ENCODE measurements around the gene KLHL40. TPM values are rescaled to one million over a fixed set of nuclear protein-coding genes. Genes with fewer than 3 reads are reported as not detected.

KLHL40 gene
- not detected in 2 replicates for polyA plus RNA-seq (2011; rRNA removed)
- polyA plus RNA-seq (2012; cell fraction: cytosol; rRNA removed) = not detected in 2 replicates
- not detected in 2 replicates for polyA plus RNA-seq (2012; cell fraction: nucleus; rRNA removed)
- polyA plus RNA-seq (2017; fragmentation: RNase III; extraction: RNeasy Plus Mini Kit Qiagen cat#74134 plus additional on column Dnase treatment) = not detected in 3 replicates
- not detected in 2 replicates for polyA minus RNA-seq (2011; rRNA and poly(A)+ RNA removed)

GRCh38 chr3:42685363-42685881 lies at the start of gene KLHL40:
Gene KLHL40 (plus strand): TSS chr3:42685537. CDS start chr3:42685619, 82 bp downstream.
- no peak within 1 kb of the TSS for H3K27ac ChIP-seq
- no peak for ATAC-seq
- peaks cover 9% of the 10 kb centered on the region; the same call in 1 of the 3 replicates for H3K4me1 ChIP-seq
- no peaks in the 10 kb centered on the region for H3K9me3 ChIP-seq
- DNase-seq (ENCODE audit: low read depth in 1 of 2, low spot score in 1 of 2) = no peak
- H3K4me3 ChIP-seq = no peak within 1 kb of the TSS
- no peak for FAIRE-seq
- 78% methylated on average over 10 of the region's 34 CpGs for WGBS (ENCODE audit: missing lambda C conversion rate)
- peak within 1 kb of the TSS; percentile 37; the same call in 2 of the 3 replicates for H3K4me2 ChIP-seq
- ChIA-PET POLR2A (no interaction called here), CTCF (interaction anchor here (1.1 kb wide), 1 partner anchor 72 kb away, joined by 3 read pairs; no protein-coding TSS in a partner anchor)
- no peak for TF ChIP-seq HOXB13 (CRISPR knock-in tag; IDR thresholded peaks at IDR 0.05; ENCODE audit: low read depth)
- no peak for TF ChIP-seq EHF (CRISPR knock-in tag; IDR thresholded peaks at IDR 0.05)
- no peak for TF ChIP-seq ZFP36 (IDR thresholded peaks at IDR 0.05; ENCODE audit: borderline replicate concordance, partially characterized antibody)
- no peak for TF ChIP-seq ZC3H11A (IDR thresholded peaks at IDR 0.05)

- no peak for TF ChIP-seq NR3C1 (IDR thresholded peaks at IDR 0.05)
- ChIA-PET CTCF (interaction anchor here (0.8 to 1.4 kb wide), 3 partner anchors 16 to 65 kb away, joined by 3 to 6 read pairs (median 4); partner anchors contain the start of gene NKTR), POLR2A (no interaction called here)
- DNase-seq (ENCODE audit: low read depth in 1 of 2, low spot score in 1 of 2) (no peak), ATAC-seq (no peak), FAIRE-seq (no peak)
- H3K27ac ChIP-seq = no peak overlapping the region
- 88% methylated on average over 6 of the region's 6 CpGs for WGBS (ENCODE audit: missing lambda C conversion rate)
- H3K4me1 ChIP-seq = peaks cover 6% of the 10 kb centered on the region
- H3K4me2 ChIP-seq = no peak overlapping the region
- H3K4me3 ChIP-seq = no peak overlapping the region
- no peaks in the 10 kb centered on the region for H3K9me3 ChIP-seq
Measured at GRCh38 chr3:42637001-42637400, 48.3 kb upstream of the KLHL40 start.

- Histone ChIP-seq H3K9me3 (no peaks in the 10 kb centered on the region), H3K27ac (no peak overlapping the region), H3K4me3 (no peak overlapping the region), H3K4me2 (no peak overlapping the region), H3K4me1 (no peaks in the 10 kb centered on the region)
- WGBS (ENCODE audit: missing lambda C conversion rate) = 84% methylated on average over 6 of the region's 6 CpGs
- POLR2A ChIA-PET = no interaction called here
- no peak for ATAC-seq
- CTCF ChIA-PET = no interaction called here
- no peak for FAIRE-seq
- DNase-seq (ENCODE audit: low read depth in 1 of 2, low spot score in 1 of 2) = no peak
- TF ChIP-seq PBX3 (IDR thresholded peaks at IDR 0.05) (no peak), HES2 (IDR thresholded peaks at IDR 0.05) (no peak), FOSB (CRISPR knock-in tag; IDR thresholded peaks at IDR 0.05) (no peak), CHD4 (IDR thresholded peaks at IDR 0.05; ENCODE audit: borderline replicate concordance) (no peak)
Measured at GRCh38 chr3:42638339-42638842, 46.9 kb upstream of the KLHL40 start.

GRCh38 chr3:42639192-42639591 lies 46.1 kb upstream of the KLHL40 start:
- FAIRE-seq = no peak
- ChIA-PET CTCF (no interaction called here), POLR2A (no interaction called here)
- TF ChIP-seq PBX3 (IDR thresholded peaks at IDR 0.05) = no peak
- TF ChIP-seq FOSL2 (IDR thresholded peaks at IDR 0.05) = no peak
- no peak for TF ChIP-seq FOSL2 (CRISPR knock-in tag; IDR thresholded peaks at IDR 0.05)
- TF ChIP-seq ZC3H11A (IDR thresholded peaks at IDR 0.05) = no peak
- no peak for TF ChIP-seq RAD21 (conservative IDR thresholded peaks at IDR 0.05 in 1 of 2, IDR thresholded peaks at IDR 0.05 in 1 of 2)
- TF ChIP-seq FOSB (CRISPR knock-in tag; IDR thresholded peaks at IDR 0.05) = no peak
- TF ChIP-seq MYC (IDR thresholded peaks at IDR 0.05; ENCODE audit: borderline replicate concordance, low read length) = no peak
- TF ChIP-seq EHMT2 (IDR thresholded peaks at IDR 0.05; ENCODE audit: low read depth) = no peak
- TF ChIP-seq POLR2AphosphoS2 (conservative IDR thresholded peaks at IDR 0.05; ENCODE audit: low read length) = no peak
- WGBS (ENCODE audit: missing lambda C conversion rate) = 95% methylated on average over 6 of the region's 6 CpGs
- no peaks in the 10 kb centered on the region for H3K9me3 ChIP-seq
- no peak for DNase-seq (ENCODE audit: low read depth in 1 of 2, low spot score in 1 of 2)
- H3K4me3 ChIP-seq = no peak overlapping the region
- no peaks in the 10 kb centered on the region for H3K4me1 ChIP-seq
- no peak for ATAC-seq
- H3K27ac ChIP-seq = no peak overlapping the region
- no peak overlapping the region for H3K4me2 ChIP-seq

Measured in A549 (cell line).